ENCODE results near the gene HS6ST2. TPM values are rescaled to one million over a fixed set of nuclear protein-coding genes. Genes with fewer than 3 reads are reported as not detected.

Gene HS6ST2
- total and polyA plus RNA-seq, 2 donors from 2014 or later: 2.0 to 11.9 TPM

GRCh38 chrX:132718431-132718958 is 239.9 kb downstream of the HS6ST2 start:
- H3K4me3 ChIP-seq (ENCODE audit: low read length in 3 of 3): no peak overlapping the region
- no peaks in the 10 kb centered on the region for H3K9me3 ChIP-seq (ENCODE audit: control insufficient read depth in 2 of 3, insufficient read depth in 1 of 3, low read length in 3 of 3)
- DNase-seq (no peak), FAIRE-seq (no peak)
- no peak overlapping the region for H3K27ac ChIP-seq (ENCODE audit: low read depth in 2 of 2, low read length in 2 of 2)
- no peak overlapping the region for H3K9ac ChIP-seq (ENCODE audit: low read length in 3 of 3)
- H3K4me1 ChIP-seq (ENCODE audit: control insufficient read depth in 2 of 3, insufficient read depth in 2 of 3, low read depth in 1 of 3, low read length in 3 of 3): no peaks in the 10 kb centered on the region
- intact Hi-C loops (cut with DNase I): no loop called here
- no peaks in the 10 kb centered on the region for H3K36me3 ChIP-seq (ENCODE audit: control insufficient read depth in 2 of 3, insufficient read depth in 3 of 3, low read length in 3 of 3)
- TF ChIP-seq CTCF (IDR thresholded peaks at IDR 0.05; ENCODE audit: borderline replicate concordance, extremely low read depth, insufficient read depth): no peak
- no peaks in the 10 kb centered on the region for H3K27me3 ChIP-seq (ENCODE audit: control insufficient read depth, insufficient read depth, low read length)

GRCh38 chrX:132716006-132716405 is 242.4 kb downstream of the HS6ST2 start:
- peaks cover 3% of the 10 kb centered on the region for H3K27me3 ChIP-seq (ENCODE audit: control insufficient read depth, insufficient read depth, low read length)
- no peak overlapping the region for H3K9ac ChIP-seq (ENCODE audit: low read length in 3 of 3)
- no peak for TF ChIP-seq CTCF (IDR thresholded peaks at IDR 0.05; ENCODE audit: borderline replicate concordance, extremely low read depth, insufficient read depth)
- no peaks in the 10 kb centered on the region for H3K36me3 ChIP-seq (ENCODE audit: control insufficient read depth in 2 of 3, insufficient read depth in 3 of 3, low read length in 3 of 3)
- no peak overlapping the region for H3K27ac ChIP-seq (ENCODE audit: low read depth in 2 of 2, low read length in 2 of 2)
- H3K4me3 ChIP-seq (ENCODE audit: low read length in 3 of 3): no peak overlapping the region
- H3K4me1 ChIP-seq (ENCODE audit: control insufficient read depth in 2 of 3, insufficient read depth in 2 of 3, low read depth in 1 of 3, low read length in 3 of 3): no peaks in the 10 kb centered on the region
- FAIRE-seq (no peak), DNase-seq (peak in 1 of 5 donors; percentile 19)
- no peaks in the 10 kb centered on the region for H3K9me3 ChIP-seq (ENCODE audit: control insufficient read depth in 2 of 3, insufficient read depth in 1 of 3, low read length in 3 of 3)
- intact Hi-C loops (cut with DNase I): no loop called here

- H3K9ac ChIP-seq (ENCODE audit: low read length in 3 of 3): no peak overlapping the region
- FAIRE-seq: no peak
- H3K9me3 ChIP-seq (ENCODE audit: control insufficient read depth in 2 of 3, insufficient read depth in 1 of 3, low read length in 3 of 3): no peaks in the 10 kb centered on the region
- no peak for DNase-seq
- H3K4me1 ChIP-seq (ENCODE audit: control insufficient read depth in 2 of 3, insufficient read depth in 2 of 3, low read depth in 1 of 3, low read length in 3 of 3): no peaks in the 10 kb centered on the region
- no peak for TF ChIP-seq CTCF (IDR thresholded peaks at IDR 0.05; ENCODE audit: borderline replicate concordance, extremely low read depth, insufficient read depth)
- no peak overlapping the region for H3K27ac ChIP-seq (ENCODE audit: low read depth in 2 of 2, low read length in 2 of 2)
- intact Hi-C loops (cut with DNase I): no loop called here
- H3K27me3 ChIP-seq (ENCODE audit: control insufficient read depth, insufficient read depth, low read length): peaks cover 3% of the 10 kb centered on the region
- H3K36me3 ChIP-seq (ENCODE audit: control insufficient read depth in 2 of 3, insufficient read depth in 3 of 3, low read length in 3 of 3): no peaks in the 10 kb centered on the region
- H3K4me3 ChIP-seq (ENCODE audit: low read length in 3 of 3): no peak overlapping the region
Measured at GRCh38 chrX:132714913-132715312, 243.5 kb downstream of the HS6ST2 start.

- no peaks in the 10 kb centered on the region for H3K36me3 ChIP-seq (ENCODE audit: control insufficient read depth in 2 of 3, insufficient read depth in 3 of 3, low read length in 3 of 3)
- FAIRE-seq (no peak), DNase-seq (no peak)
- H3K9me3 ChIP-seq (ENCODE audit: control insufficient read depth in 2 of 3, insufficient read depth in 1 of 3, low read length in 3 of 3): no peaks in the 10 kb centered on the region
- no peak for TF ChIP-seq CTCF (IDR thresholded peaks at IDR 0.05; ENCODE audit: borderline replicate concordance, extremely low read depth, insufficient read depth)
- H3K4me3 ChIP-seq (ENCODE audit: low read length in 3 of 3): no peak overlapping the region
- H3K27ac ChIP-seq (ENCODE audit: low read depth in 2 of 2, low read length in 2 of 2): no peak overlapping the region
- intact Hi-C loops (cut with DNase I): no loop called here
- peaks cover 3% of the 10 kb centered on the region for H3K27me3 ChIP-seq (ENCODE audit: control insufficient read depth, insufficient read depth, low read length)
- no peak overlapping the region for H3K9ac ChIP-seq (ENCODE audit: low read length in 3 of 3)
- no peaks in the 10 kb centered on the region for H3K4me1 ChIP-seq (ENCODE audit: control insufficient read depth in 2 of 3, insufficient read depth in 2 of 3, low read depth in 1 of 3, low read length in 3 of 3)
Measured at GRCh38 chrX:132712350-132712749, 246.1 kb downstream of the HS6ST2 start.
